Liver (tissue), 9 donors: ENCODE measurements around the gene TRDN. TPM values are rescaled to one million over a fixed set of nuclear protein-coding genes. Genes with fewer than 3 reads are reported as not detected.

Experiments used
- DNase-seq: peaks from one replicate; pipeline ENCODE4 v3.0.0-alpha.2; 2017; ENCODE audit warnings: low spot score
- H3K27ac ChIP-seq, 2 donors: one replicate each; pipeline ENCODE4 v1.7.0; 2013; ENCODE audit warnings: inconsistent platforms in 2 of 2, low read length in 2 of 2, control low read depth in 1 of 2, low read depth in 1 of 2, mild to moderate bottlenecking in 1 of 2
- H3K27me3 ChIP-seq, 4 donors: one replicate each; pipeline versions ENCODE4 v1.6.1 to v1.7.0; 2013; ENCODE audit warnings: low read length in 3 of 4, inconsistent platforms in 1 of 4, mild to moderate bottlenecking in 1 of 4, moderate library complexity in 1 of 4; ENCODE audit not compliant: control insufficient read depth in 4 of 4, insufficient read depth in 4 of 4
- H3K36me3 ChIP-seq, 4 donors: one replicate each; pipeline versions ENCODE4 v1.6.1 to v1.7.0; 2013; ENCODE audit warnings: low read length in 3 of 4, mild to moderate bottlenecking in 3 of 4, low read depth in 1 of 4, moderate library complexity in 1 of 4; ENCODE audit not compliant: control insufficient read depth in 4 of 4, insufficient read depth in 3 of 4
- H3K4me1 ChIP-seq, 4 donors: one replicate each; pipeline versions ENCODE4 v1.6.1 to v1.7.0; 2013; ENCODE audit warnings: low read length in 3 of 4, mild to moderate bottlenecking in 3 of 4, moderate library complexity in 1 of 4; ENCODE audit not compliant: control insufficient read depth in 4 of 4, insufficient read depth in 4 of 4
- H3K4me3 ChIP-seq, 3 donors: one replicate each; pipeline versions ENCODE4 v1.6.1 to v1.7.0; 2013; ENCODE audit warnings: low read length in 3 of 3, control low read depth in 1 of 3, low read depth in 1 of 3, mild to moderate bottlenecking in 1 of 3
- H3K9ac ChIP-seq, 2 donors: one replicate each; pipeline ENCODE4 v1.7.0; 2013; ENCODE audit warnings: low read length in 2 of 2, mild to moderate bottlenecking in 2 of 2, moderate library complexity in 2 of 2, control low read depth in 1 of 2, low read depth in 1 of 2
- H3K9me3 ChIP-seq, 4 donors: one replicate each; pipeline versions ENCODE4 v1.6.1 to v1.7.0; 2013; ENCODE audit warnings: low read length in 3 of 4; ENCODE audit not compliant: control insufficient read depth in 4 of 4
- EGR1 ChIP-seq, 2 donors: IDR thresholded peaks; 2 replicates each; pipeline ENCODE4 v1.6.1; 2016 to 2018; ENCODE audit warnings: antibody characterized with exemption in 2 of 2, low read depth in 2 of 2
- FOXA1 ChIP-seq: IDR thresholded peaks from 2 replicates; pipeline ENCODE4 v1.6.1; 2016; ENCODE audit warnings: antibody characterized with exemption
- FOXA2 ChIP-seq: IDR thresholded peaks from 2 replicates; pipeline ENCODE4 v1.6.1; 2016; ENCODE audit warnings: antibody characterized with exemption
- GABPA ChIP-seq, 2 donors: IDR thresholded peaks in 1 of 2; conservative IDR thresholded peaks in 1 of 2; 2 replicates each; pipeline ENCODE4 v1.6.1; 2016; ENCODE audit warnings: antibody characterized with exemption in 2 of 2, mild to moderate bottlenecking in 1 of 2, moderate library complexity in 1 of 2
- HNF4A ChIP-seq, 2 donors: conservative IDR thresholded peaks; 2 replicates each; pipeline ENCODE4 v1.6.1; 2016; ENCODE audit warnings: antibody characterized with exemption in 2 of 2, mild to moderate bottlenecking in 2 of 2
- JUND ChIP-seq, 2 donors: IDR thresholded peaks; 2 replicates each; pipeline ENCODE4 v1.6.1; 2016; ENCODE audit warnings: antibody characterized with exemption in 2 of 2
- RAD21 ChIP-seq, 2 donors: IDR thresholded peaks; 2 replicates each; pipeline ENCODE4 v1.6.1; 2016; ENCODE audit warnings: antibody characterized with exemption in 2 of 2, mild to moderate bottlenecking in 2 of 2
- RXRA ChIP-seq, 2 donors: IDR thresholded peaks; 2 replicates each; pipeline ENCODE4 v1.6.1; 2017 to 2018; ENCODE audit warnings: antibody characterized with exemption in 2 of 2, mild to moderate bottlenecking in 1 of 2
- SP1 ChIP-seq: IDR thresholded peaks from 2 replicates; pipeline ENCODE4 v1.6.1; 2018; ENCODE audit warnings: antibody characterized with exemption, mild to moderate bottlenecking
- TAF1 ChIP-seq: conservative IDR thresholded peaks from 2 replicates; pipeline ENCODE4 v1.6.1; 2016; ENCODE audit warnings: antibody characterized with exemption, mild to moderate bottlenecking
- YY1 ChIP-seq: IDR thresholded peaks from 2 replicates; pipeline ENCODE4 v1.6.1; 2016; ENCODE audit warnings: antibody characterized with exemption, mild to moderate bottlenecking
- WGBS: extraction: QIAGEN DNeasy Blood & Tissue Kit; methylation state at CpG from one replicate; pipeline ENCODE4 v1.1.7; 2013; 5-methylcytosine and 5-hydroxymethylcytosine counted together
- polyA plus RNA-seq, 2 donors: library from polyadenylated mRNA; stranded (reverse) in 1 of 2; unstranded in 1 of 2; fragments of 200-250 nt in 1 of 2; fragments of >200 nt in 1 of 2; fragmentation: Nextera tagmentation in 1 of 2; extraction: Ambion mirVana in 1 of 2; gene quantifications; one replicate each; pipeline versions ENCODE4 v1.2.1 to v1.2.3, GENCODE V29; 2013 to 2015
- total RNA-seq, 2 donors: library from RNA; depleted of rRNA; stranded (reverse); fragments of >200 nt; gene quantifications; one replicate each; pipeline ENCODE4 v1.2.3, GENCODE V29; 2014
- TF ChIP-seq, protein P1 (sequence below): IDR thresholded peaks from 2 replicates; pipeline ENCODE4 v1.6.1; 2016; ENCODE audit warnings: antibody characterized with exemption
- TF ChIP-seq, protein P2 (sequence below): IDR thresholded peaks from 2 replicates; pipeline ENCODE4 v1.6.1; 2016; ENCODE audit warnings: antibody characterized with exemption
- TF ChIP-seq, protein P3 (sequence below): IDR thresholded peaks from 2 replicates; pipeline ENCODE4 v1.6.1; 2016; ENCODE audit warnings: antibody characterized with exemption
- TF ChIP-seq, protein P4 (sequence below): fragments of 150-350 bp; IDR thresholded peaks from 2 replicates; pipeline ENCODE4 v1.5.1; 2017; ENCODE audit warnings: improper control_type of control experiment, low read depth, low read length; ENCODE audit not compliant: missing input control
- TF ChIP-seq, protein P5 (sequence below): IDR thresholded peaks from 2 replicates; pipeline ENCODE4 v1.6.1; 2016; ENCODE audit warnings: antibody characterized with exemption, mild to moderate bottlenecking
- donor health status: healthy.
- donor health status: healthy.
- donor health status: healthy.
- donor health status: healthy.
- donor health status: healthy.

Gene TRDN
- total and polyA plus RNA-seq, 4 donors: 0.08 to 0.79 TPM; not detected in 2

DNA sequence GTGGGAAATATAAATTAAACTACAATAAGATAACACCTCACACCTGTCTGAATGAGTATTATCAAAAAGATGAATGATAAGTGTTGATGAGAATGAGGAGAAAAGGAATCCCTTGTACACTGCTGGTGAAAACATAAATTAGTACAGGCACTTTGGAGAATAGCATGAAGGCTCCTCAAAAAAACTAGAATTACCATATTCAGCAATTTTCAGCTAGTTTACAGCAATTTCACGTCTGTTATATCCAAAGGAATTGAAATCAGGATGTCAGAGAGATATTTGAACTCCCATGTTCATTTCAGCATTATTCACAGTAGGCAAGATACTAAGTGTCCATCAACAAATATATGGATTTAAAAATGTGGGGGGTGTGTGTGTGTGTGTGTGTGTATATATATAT is 348.1 kb downstream of the TRDN start:
- DNase-seq: no peak
- Histone ChIP-seq H3K27me3 (no peaks in the 10 kb centered on the region), H3K9me3 (no peaks in the 10 kb centered on the region), H3K36me3 (no peaks in the 10 kb centered on the region), H3K27ac (no peak overlapping the region), H3K4me1 (no peaks in the 10 kb centered on the region), H3K9ac (no peak overlapping the region), H3K4me3 (no peak overlapping the region)
- TF ChIP-seq, protein P1, sequence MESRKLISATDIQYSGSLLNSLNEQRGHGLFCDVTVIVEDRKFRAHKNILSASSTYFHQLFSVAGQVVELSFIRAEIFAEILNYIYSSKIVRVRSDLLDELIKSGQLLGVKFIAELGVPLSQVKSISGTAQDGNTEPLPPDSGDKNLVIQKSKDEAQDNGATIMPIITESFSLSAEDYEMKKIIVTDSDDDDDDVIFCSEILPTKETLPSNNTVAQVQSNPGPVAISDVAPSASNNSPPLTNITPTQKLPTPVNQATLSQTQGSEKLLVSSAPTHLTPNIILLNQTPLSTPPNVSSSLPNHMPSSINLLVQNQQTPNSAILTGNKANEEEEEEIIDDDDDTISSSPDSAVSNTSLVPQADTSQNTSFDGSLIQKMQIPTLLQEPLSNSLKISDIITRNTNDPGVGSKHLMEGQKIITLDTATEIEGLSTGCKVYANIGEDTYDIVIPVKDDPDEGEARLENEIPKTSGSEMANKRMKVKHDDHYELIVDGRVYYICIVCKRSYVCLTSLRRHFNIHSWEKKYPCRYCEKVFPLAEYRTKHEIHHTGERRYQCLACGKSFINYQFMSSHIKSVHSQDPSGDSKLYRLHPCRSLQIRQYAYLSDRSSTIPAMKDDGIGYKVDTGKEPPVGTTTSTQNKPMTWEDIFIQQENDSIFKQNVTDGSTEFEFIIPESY: no peak
- TF ChIP-seq YY1: no peak
- no peak for TF ChIP-seq SP1
- TF ChIP-seq EGR1 (IDR thresholded peaks at IDR 0.05; ENCODE audit: low read depth in 2 of 2): no peak
- no peak for TF ChIP-seq TAF1
- TF ChIP-seq RXRA (IDR thresholded peaks at IDR 0.05): no peak
- TF ChIP-seq JUND (IDR thresholded peaks at IDR 0.05): no peak
- no peak for TF ChIP-seq FOXA1
- 26% methylated on average over 1 of the region's 1 CpG for WGBS

DNA sequence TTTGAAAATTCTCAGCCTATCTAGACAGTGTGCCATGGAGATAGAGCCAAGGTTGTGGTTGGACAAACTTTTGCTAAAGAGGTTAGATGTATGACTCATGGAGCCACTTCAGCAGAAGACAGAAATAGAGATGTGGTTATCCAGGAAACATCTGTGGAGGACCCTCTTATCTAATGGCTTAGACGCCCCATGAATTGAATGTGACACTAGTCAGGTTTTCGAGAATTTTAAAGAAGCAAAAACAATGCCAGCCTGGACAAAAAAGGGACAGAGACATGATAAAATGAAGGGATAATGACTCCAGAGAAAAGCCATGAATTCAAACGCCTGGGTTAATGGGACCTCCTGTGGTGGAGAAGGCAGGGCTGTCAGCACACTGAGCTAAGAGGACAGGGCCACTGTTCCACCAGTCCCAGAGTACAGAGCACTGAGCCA is 360.2 kb downstream of the TRDN start:
- H3K4me1 ChIP-seq: no peaks in the 10 kb centered on the region
- no peak for DNase-seq
- WGBS: 24% methylated on average over 3 of the region's 3 CpGs
- H3K4me3 ChIP-seq: no peak overlapping the region
- H3K36me3 ChIP-seq: no peaks in the 10 kb centered on the region
- no peaks in the 10 kb centered on the region for H3K27me3 ChIP-seq
- H3K9ac ChIP-seq: no peak overlapping the region
- TF ChIP-seq, protein P2, sequence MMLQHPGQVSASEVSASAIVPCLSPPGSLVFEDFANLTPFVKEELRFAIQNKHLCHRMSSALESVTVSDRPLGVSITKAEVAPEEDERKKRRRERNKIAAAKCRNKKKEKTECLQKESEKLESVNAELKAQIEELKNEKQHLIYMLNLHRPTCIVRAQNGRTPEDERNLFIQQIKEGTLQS: no peak
- TF ChIP-seq, protein P3, sequence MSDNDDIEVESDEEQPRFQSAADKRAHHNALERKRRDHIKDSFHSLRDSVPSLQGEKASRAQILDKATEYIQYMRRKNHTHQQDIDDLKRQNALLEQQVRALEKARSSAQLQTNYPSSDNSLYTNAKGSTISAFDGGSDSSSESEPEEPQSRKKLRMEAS: no peak
- TF ChIP-seq EGR1 (IDR thresholded peaks at IDR 0.05; ENCODE audit: low read depth in 2 of 2) (no peak), FOXA1 (no peak), JUND (IDR thresholded peaks at IDR 0.05) (no peak), YY1 (no peak), RAD21 (IDR thresholded peaks at IDR 0.05) (no peak), HNF4A (conservative IDR thresholded peaks at IDR 0.05) (no peak), GABPA (IDR thresholded peaks at IDR 0.05 in 1 of 2, conservative IDR thresholded peaks at IDR 0.05 in 1 of 2) (no peak), RXRA (IDR thresholded peaks at IDR 0.05) (no peak), FOXA2 (no peak)
- TF ChIP-seq, protein P1: no peak
- TF ChIP-seq, protein P4, sequence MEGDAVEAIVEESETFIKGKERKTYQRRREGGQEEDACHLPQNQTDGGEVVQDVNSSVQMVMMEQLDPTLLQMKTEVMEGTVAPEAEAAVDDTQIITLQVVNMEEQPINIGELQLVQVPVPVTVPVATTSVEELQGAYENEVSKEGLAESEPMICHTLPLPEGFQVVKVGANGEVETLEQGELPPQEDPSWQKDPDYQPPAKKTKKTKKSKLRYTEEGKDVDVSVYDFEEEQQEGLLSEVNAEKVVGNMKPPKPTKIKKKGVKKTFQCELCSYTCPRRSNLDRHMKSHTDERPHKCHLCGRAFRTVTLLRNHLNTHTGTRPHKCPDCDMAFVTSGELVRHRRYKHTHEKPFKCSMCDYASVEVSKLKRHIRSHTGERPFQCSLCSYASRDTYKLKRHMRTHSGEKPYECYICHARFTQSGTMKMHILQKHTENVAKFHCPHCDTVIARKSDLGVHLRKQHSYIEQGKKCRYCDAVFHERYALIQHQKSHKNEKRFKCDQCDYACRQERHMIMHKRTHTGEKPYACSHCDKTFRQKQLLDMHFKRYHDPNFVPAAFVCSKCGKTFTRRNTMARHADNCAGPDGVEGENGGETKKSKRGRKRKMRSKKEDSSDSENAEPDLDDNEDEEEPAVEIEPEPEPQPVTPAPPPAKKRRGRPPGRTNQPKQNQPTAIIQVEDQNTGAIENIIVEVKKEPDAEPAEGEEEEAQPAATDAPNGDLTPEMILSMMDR: no peak
- TF ChIP-seq, protein P5, sequence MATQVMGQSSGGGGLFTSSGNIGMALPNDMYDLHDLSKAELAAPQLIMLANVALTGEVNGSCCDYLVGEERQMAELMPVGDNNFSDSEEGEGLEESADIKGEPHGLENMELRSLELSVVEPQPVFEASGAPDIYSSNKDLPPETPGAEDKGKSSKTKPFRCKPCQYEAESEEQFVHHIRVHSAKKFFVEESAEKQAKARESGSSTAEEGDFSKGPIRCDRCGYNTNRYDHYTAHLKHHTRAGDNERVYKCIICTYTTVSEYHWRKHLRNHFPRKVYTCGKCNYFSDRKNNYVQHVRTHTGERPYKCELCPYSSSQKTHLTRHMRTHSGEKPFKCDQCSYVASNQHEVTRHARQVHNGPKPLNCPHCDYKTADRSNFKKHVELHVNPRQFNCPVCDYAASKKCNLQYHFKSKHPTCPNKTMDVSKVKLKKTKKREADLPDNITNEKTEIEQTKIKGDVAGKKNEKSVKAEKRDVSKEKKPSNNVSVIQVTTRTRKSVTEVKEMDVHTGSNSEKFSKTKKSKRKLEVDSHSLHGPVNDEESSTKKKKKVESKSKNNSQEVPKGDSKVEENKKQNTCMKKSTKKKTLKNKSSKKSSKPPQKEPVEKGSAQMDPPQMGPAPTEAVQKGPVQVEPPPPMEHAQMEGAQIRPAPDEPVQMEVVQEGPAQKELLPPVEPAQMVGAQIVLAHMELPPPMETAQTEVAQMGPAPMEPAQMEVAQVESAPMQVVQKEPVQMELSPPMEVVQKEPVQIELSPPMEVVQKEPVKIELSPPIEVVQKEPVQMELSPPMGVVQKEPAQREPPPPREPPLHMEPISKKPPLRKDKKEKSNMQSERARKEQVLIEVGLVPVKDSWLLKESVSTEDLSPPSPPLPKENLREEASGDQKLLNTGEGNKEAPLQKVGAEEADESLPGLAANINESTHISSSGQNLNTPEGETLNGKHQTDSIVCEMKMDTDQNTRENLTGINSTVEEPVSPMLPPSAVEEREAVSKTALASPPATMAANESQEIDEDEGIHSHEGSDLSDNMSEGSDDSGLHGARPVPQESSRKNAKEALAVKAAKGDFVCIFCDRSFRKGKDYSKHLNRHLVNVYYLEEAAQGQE: no peak
- no peaks in the 10 kb centered on the region for H3K9me3 ChIP-seq
- H3K27ac ChIP-seq: no peak overlapping the region
